CD4-positive, alpha-beta T cell treated with Interleukin-1 beta for 1 hour (primary cell): ENCODE results near the gene CLOCK.
A peak's percentile ranks its signal among the peaks of the same experiment; 100 is the strongest.

Source experiments
- DNase-seq, 2 donors: peaks; one replicate each; pipeline ENCODE4 v3.0.0-alpha.2; 2020 to 2022

Gene CLOCK

DNA sequence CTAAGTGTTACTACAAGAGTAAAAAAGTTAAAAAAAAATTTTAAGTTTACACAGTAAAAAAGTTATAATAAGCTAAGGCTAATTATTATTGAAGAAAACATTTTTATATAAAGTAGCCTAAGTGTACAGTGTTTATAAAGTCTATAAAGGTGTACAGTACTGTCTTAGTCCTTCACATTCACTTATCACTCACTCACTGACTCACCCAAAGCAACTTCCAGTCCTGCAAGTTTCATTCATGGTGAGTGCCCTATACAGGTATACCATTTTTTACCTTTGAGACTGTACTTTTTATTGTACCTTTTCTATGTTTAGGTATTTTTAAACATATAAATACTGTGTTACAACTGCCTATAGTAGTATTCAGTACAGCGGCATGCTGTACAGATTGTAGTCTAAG lies 76.7 kb downstream of the CLOCK start:
- DNase-seq, result no peak

DNA sequence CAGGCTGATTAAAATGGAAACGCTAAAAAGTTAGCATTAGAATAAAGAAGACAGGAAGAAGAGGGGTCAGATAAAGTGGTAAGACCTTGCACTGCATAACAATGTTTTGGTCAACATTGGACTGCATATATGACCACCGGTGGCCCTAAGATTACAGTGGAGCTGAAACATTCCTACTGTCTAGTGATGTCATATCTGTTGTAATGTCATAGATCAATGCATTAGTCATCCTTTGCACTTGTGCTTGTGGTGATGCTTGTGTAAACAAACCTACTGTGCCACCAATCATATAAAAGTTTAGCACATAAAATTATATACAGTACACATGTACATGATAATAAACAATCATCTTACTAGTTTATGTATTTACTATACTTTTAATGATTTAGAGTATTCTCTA lies 78.0 kb downstream of the CLOCK start:
- no peak for DNase-seq

DNA sequence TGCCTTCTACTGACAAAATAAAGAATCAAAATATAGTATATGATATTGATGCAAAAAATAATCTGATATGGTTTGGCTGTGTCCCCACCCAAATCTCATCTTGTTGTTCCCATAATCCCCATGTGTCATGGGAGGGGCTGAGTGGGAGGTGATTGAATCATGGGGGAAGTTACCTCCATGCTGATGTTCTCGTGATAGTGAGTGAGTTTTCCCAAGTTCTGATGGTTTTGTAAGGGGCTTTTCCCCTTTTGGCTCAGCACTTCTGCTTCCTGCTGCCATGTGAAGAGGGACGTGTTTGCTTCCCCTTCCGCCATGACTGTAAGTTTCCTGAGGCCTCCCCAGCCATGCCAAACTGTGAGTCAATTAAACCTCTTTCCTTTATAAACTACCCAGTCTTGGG lies 80.7 kb downstream of the CLOCK start:
- DNase-seq, result no peak

DNA sequence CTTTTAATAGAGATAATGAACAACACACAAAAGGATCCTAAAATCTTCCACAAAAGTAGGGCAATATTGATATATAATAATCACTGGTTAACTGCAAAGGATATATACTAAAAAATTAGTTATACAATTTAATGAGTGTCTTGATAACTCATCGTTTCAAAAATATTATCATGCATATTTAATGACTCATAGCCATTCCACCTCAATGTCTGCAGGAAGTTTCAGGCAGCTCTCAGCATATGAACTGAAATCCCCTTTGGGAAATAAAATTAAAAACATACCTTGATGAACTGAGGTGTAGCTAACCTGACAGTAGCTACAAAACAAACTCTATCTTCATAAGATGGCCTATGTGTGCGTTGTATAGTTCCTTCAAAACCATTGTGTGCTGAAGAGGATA lies 88.1 kb downstream of the CLOCK start:
- DNase-seq, result no peak

DNA sequence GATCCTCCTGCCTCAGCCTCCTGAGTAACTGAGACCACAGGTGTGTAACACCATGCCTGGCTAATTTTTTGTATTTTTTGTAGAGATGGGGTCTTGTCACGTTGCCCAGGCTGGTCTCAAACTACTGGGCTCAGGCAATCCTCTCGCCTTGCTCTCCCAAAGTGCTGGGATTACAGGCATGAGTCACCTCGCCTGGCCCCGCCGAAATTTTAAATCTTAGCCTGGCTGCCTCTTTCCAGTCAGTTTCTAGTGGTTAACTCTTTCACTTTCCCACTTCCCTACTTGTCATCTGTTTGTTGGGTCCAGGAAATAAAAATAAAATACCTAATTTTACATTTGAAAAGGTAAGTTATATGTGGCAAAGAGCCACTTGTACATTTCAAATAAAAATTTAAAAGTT lies 88.5 kb downstream of the CLOCK start:
- DNase-seq, result no peak

DNA sequence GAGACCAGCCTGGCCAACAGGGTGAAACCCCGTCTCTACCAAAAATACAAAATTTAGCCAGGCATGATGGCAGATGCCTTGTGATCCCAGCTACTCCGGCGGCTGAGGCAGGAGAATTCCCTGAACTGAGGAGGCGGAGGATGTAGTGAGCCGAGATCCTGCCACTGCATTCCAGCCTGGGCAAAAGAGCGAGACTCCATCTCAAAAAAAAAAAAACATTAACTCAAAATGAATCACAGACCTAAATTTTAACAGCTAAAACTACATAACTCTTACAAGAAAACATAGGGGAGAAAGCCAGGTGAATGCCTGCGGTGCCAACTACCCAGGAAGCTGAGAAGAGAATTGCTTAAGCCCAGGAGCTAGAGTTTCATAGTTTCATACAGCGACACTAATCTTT lies 96.1 kb downstream of the CLOCK start:
- DNase-seq, result no peak

DNA sequence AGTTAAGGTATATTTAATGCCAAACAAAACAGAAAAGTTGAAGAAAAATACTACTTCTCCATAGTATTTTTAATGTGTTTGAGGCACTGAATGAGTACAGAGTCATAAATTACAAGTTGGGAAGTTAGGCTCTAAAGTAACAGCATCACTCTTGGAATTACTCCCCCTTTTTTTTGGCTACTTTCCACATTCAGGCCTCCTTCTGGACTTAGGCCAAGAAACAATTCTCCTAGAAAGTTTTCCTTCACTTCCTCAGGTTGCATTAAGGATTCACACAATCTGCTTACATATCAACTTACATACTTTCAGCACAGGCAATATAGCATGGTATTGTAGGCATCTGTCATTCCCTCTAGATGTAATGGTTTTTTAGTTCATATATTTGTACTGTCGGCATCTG lies 98.9 kb downstream of the CLOCK start:
- no peak for DNase-seq

DNA sequence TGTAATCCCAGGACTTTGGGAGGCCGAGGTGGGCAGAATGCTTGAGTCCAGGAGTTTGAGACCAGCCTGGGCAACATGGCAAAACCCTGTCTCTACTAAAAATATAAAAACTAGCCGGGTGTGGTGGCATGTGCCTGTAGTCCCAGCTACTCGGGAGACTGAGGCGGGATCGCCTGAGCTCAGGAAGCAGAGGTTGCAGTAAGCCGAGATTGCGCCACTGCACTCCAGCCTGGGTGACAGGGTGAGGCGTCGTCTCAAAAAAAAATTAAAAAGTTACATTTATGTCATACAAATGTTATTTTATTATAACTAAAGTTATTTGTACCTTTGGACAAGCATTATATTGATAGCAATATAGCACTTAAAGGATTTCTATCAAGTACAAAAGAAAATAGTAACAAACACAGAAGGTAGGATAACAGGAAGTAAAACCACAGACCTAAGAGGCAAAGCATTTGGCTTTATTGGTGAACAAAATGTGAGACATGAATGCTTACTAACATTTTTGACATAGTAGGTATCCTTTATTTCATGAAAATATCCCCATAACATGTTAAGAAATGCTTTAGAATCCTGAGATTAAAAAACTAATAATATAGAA lies 99.5 kb downstream of the CLOCK start:
- no peak for DNase-seq

DNA sequence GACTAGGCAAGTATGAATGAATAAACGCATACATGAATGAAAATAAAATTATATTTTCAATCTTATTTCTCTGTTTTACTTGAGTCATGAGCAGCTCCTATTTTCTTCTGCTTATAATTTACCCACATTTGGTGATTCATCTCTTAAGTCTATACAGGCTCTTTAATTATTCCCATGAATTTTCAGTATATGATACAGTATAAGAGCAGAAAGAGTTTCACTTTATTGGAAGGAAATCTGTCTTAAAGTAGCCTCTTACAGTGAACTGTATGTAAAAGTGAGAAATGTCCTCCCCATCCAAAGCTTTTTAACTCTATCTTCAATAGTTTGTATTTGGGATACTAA lies 100.2 kb downstream of the CLOCK start:
- DNase-seq, result no peak

DNA sequence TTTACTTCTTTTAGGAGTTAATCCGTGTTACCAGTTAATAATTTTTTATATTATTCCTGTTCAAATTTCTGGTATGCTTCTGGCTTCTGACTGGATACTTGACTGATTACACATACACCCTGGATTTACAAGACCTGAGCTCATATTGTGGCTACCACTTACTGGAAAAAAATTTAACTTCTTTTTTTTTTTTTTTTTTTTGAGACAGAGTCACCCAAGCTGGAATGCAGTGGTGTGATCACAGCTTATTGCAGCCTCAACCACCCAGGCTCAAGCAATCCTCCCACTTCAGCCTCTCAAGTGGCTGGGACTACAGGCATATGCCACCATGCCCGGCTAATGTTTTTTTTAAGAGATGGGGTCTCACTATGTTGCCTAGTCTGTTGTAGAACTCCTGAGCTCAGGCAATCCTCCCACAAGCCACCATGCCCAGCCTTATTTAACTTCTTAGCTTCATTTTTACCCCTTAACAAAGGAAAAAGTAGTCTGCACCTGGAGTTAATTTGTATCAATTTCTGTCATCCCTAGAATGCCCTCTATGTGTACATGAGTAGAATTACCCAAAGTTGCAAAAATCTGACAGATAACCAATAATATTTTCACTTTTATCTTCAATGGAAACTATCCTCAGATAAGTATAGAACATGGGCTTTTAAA lies 100.7 kb downstream of the CLOCK start:
- no peak for DNase-seq

DNA sequence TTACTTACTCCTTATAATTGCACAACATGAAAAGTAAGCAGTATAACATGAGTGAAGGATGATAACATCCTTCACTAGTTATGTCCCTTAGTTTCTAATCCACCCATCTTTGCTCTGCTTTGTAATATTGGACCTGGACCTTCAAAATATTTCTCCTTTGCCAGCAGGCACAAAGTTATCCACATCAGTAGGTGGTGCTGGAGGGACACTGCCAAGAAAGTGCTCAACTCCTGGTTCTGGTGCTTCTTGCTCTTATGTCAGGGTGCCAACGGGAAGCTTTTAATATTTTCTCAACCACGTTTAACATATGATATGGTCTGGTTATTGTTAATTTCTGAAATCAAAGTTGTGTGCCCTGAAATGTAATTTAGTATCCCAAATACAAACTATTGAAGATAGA lies 101.9 kb downstream of the CLOCK start:
- peak in 1 of 2 donors; percentile 14 for DNase-seq

DNA sequence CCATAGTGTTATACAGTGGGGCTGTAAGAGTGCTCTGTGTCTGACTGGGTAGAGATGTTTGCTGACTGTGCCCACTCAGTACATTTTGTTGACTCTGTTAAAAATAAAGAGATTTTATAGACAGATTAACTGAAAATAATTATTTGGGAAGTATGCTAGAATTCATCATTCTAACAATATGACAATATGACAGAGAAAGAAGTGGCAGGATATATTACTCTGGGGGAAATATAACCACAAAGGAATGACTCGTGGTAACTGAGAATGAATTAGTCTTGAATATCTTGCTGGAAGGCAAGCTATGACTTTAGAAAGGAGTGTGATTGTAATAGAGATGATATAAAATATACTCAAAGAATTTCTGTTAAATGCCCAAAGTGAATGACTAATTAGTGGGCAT lies 104.2 kb downstream of the CLOCK start:
- no peak for DNase-seq

DNA sequence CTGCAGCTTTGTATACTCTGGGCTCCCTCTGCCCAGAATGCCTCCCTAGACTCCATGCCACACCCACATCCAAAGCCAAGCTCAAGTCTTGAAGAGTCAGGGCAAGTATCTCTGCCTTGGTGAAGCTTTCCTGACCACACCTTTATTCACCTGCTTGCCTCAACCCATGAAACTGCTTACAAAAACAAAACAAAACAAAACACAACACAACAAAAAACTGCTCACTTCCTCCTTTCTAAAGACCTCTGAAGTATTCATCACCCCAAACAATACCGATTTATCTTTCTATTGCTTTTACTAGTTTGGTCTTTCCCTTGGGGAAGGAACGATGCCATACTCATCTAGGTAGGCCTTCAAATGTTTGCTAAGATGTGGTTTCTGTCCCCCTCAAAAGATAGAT lies 105.9 kb downstream of the CLOCK start:
- no peak for DNase-seq

DNA sequence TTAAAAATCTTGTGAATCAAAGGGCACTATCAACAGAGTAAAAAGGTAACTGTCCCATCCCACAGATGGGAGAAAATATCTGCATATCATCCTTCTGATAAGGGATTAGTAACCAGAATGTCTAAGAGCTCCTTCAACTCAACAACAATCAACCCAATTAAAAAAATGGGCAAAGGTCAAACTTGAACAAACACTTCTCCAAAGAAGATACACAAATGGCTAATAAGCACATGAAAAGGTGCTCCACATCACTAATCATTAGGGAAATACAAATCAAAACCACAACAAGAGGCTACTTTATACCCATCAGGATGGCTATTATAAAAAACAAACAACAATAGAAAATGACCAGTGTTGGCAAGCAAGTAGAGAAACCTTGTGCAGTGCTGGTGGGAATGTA lies 107.7 kb downstream of the CLOCK start:
- DNase-seq, result no peak

DNA sequence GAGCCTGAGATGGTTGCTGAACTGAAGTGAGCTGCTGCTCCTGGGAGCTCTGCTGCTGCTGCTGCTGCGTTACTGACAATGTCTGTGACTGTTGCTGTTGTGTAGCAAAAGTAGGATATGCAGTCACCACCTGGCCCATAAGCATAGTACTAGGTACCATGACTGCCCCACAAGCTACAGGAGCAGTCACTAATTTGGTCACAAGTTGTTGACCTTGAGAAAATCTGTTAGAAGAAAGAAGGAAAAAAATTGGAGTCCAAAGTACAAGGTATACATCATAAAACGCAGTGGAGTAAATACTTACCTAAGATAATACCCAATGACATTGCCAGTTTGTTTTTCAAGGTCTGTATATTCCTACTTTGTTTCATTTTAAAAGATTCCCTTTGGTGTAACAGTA lies 108.4 kb downstream of the CLOCK start:
- DNase-seq, result no peak

DNA sequence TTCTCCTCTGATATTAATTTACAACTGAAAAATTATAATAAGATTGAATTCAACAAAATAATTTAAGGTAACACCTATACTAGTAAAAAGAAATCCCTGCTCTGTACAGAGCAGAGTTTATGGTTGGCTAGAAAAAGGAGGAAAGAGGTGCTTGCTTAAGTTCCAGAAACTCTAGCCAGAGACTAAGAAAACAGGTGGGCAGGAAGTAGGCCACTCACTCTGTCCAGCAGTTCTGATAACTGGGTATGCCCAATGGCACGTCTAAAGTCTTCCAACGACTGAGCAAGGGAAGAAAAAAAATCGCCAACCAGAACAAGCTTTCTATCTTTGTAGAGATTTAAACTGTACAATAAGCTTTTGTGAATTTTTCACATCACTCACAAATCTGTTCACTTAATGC lies 108.9 kb downstream of the CLOCK start:
- no peak for DNase-seq

DNA sequence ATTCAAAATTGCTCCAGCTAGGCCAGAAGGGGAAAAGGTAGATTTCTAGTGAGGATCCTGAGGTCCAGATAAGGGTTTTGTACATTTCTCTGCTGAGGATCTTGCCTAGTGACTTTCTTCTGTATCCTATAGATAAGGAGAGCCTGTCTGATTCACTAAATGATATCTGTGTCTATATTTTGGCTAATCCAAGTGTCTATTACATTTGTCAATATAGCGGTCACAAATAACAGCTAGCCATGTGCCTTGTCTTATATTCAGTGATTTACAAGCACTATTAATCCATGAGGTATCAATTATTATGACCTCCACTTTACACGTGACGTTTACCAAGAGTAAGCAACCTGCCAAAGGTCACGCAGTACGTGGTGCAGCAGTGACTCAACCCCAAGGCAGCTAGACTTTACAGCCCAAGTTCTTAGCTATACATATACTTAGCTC lies 109.3 kb downstream of the CLOCK start:
- DNase-seq, result no peak

DNA sequence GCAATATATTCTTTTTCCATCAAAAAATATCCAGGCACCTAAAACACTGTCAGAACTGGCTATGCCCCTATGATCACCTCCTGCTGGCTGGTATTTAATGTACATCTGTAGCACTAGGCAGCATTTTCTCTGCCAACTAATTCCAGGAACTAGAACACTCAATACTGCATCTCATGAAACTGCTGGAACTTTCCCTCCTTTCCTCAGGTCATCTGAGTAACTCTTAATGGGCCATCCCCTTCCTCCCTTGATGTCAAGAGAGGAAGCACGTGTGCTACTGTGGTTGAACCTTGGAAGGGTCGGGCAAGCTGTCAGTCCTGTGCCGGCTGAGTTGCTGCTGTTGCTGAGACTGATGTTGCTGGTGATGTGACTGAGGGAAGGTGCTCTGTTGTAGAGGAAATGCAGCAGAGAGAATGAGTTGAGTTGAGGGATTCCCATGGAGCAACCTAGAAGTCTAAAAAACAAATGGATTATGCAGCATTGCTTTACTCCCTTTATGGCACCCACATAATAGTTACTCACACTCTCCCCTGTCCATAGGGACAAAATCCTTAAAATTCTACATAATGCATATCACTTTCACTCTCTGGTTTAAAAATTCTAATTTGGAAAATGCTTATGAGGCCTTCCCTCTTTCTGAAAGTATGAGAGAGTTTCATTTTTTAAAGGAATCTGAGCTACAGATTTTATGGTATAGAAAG lies 111.4 kb downstream of the CLOCK start:
- peak in 1 of 2 donors; percentile 8 for DNase-seq

DNA sequence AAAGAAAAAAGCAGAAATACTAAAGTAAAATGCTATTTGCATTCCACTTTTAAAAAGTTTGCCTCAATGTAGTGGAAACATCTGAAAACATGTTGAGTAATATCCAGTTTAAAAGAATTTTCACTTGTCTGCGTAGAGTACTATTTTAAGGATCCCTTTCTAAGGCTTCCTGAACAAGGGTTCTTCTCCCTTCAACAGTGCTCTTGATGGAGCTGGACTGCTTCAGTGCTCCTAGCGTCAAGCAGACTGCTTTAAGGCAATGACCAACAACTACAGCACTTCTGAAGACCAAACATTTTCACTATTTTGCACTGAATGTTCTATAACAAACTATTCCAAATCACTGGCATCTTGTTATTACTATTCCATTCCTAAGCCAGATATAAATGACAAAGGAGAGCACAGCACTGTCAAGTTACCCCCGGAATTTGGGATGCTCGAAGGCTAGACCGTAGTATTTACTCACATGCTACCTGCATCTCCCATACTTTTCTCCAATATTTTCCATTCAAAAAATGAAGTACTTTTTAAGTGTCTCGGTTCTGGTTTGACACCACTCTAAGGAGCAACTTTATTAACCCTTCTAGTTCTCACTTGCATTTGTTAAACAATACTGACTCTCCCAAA lies 114.9 kb downstream of the CLOCK start:
- no peak for DNase-seq

DNA sequence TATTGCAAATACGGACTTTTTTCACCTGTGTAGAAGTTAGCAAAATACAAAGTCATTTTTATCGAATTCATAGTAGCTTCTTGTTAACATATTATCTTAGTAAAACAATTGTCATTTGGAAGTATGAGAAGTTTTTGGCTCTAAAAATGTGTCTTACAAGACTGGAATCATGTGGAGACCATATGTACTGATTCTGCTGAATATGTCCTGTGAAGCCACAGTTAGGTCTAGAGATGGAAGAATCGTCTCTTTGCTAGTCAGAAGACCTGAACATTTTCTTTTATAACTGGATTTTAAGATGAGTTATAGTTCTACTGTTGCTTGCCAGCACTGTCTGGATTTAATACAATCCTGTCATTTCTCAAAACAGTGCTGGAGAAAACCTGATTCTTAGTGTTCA lies 121.9 kb downstream of the CLOCK start:
- no peak for DNase-seq

DNA sequence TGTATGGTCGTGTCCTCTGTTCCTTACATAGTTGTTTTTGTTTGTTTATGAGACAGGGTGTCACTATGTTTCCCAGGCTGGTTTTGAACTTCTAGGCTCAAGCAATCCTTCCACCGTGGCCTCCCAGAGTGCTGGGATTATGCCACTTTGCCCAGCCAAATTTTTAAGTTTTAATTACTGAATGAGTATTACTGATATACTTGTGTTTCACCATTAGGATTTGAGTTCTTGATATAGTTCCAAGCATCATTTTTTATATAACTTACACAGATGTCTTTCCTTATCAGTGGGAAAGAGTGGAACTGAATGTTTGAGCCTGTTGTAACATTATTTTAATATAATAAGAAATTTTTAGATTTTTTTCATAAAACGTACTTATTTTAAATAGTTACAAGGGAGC lies 130.5 kb downstream of the CLOCK start:
- DNase-seq, result no peak

DNA sequence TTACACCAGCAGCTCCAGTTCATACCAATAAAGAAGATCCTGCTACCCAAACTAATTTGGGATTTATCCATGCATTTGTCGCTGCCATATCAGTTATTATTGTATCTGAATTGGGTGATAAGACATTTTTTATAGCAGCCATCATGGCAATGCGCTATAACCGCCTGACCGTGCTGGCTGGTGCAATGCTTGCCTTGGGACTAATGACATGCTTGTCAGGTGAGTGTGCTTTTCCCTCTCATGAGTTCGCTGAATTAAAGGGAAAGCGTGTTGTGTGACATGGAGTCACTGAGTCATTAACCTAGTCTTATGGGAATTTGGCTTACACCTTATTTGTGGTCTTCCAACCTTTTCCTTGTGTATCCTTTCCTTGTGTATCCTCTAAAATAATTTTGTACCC lies 135.1 kb downstream of the CLOCK start:
- no peak for DNase-seq

DNA sequence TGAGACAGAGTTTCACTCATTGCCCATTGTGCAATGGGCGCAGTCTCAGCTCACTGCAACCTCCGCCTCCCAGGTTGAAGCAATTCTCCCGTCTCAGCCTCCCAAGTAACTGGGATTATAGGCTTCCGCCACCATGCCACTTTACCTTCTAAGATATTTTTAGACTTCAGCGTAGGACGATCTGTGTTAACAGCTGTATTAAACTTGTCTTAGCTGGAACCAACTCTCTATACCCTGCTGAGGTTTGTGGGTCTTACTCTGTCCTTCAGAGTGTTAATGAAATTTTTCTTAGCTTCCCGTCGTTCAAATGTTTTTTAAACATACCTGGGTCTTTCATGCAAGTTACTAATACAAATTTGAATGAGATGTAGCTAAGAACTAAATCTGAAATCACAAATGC lies 136.3 kb downstream of the CLOCK start:
- no peak for DNase-seq

DNA sequence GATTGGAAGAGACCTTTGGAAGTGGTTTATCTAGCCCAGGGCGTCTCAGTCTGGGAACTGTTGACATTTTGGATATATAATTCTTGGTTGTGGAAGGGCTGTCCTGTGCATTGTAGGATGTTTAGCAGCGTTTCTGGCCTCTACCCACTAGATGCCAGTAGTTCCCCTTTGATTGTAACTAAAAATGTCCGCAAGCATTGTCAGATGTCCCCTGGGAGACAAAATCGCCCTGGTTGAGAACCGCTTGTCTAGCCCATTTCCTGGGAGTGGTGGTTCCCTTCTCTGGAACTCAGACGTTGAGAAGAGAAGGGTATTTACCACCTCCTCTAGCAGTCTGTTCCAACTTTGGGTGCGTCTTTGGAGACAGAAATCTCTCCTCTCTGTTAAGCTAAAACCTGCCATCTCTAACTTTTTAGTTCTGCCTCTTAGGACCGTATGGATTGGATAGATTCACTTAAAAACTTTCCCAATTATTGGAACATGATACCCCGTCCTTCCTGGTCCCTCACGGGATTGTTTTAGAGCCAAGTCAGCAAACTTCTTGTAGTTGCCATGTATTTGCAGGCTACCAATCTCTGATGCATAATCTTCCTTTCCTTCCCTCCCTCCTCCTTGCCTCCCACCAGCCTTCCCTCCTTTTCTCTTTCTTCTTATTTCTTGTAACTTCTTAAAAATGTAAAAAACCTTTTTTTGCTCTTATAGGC lies 137.1 kb downstream of the CLOCK start:
- peak in 1 of 2 donors; percentile 43 for DNase-seq
